Right ventricle myocardium inferior (tissue), 1 donor: ENCODE results near the gene CPED1. TPM values are rescaled to one million over a fixed set of nuclear protein-coding genes. Genes with fewer than 3 reads are reported as not detected.
"Not testable (repeated sequence)": the region's sequence is repeated elsewhere in the genome, so short reads cannot be mapped to it uniquely, and the experiment has no call there.

ENCODE experiments used
- ATAC-seq: fragments of 200-7000 bp; cut with Tn5 transposase; one replicate; pipeline ENCODE4 v1.9.1; 2020; ENCODE audit warnings: mild to moderate bottlenecking, moderate library complexity
- DNase-seq: peaks from one replicate; pipeline ENCODE4 v3.0.0; 2021; ENCODE audit errors: missing footprints
- intact Hi-C: fragments of 100-400 bp; cut with DNase I; formaldehyde crosslinking; loops from one replicate; pipeline ENCODE4 v1.11.0; 2022
- total RNA-seq: library from RNA; stranded (reverse); fragmentation: NEBNext Ultra II Directional; extraction: Animal tissue kit (Norgen Biotek cat#: 25700); gene quantifications from one replicate; pipeline ENCODE4 v1.2.1, GENCODE V29; 2021
- donor health status: DM: no; HTN: yes; CAD: no; lungs with severe emphysema.

CPED1 gene
- total RNA-seq, 1 donor from 2014 or later: 27.5 TPM

DNA sequence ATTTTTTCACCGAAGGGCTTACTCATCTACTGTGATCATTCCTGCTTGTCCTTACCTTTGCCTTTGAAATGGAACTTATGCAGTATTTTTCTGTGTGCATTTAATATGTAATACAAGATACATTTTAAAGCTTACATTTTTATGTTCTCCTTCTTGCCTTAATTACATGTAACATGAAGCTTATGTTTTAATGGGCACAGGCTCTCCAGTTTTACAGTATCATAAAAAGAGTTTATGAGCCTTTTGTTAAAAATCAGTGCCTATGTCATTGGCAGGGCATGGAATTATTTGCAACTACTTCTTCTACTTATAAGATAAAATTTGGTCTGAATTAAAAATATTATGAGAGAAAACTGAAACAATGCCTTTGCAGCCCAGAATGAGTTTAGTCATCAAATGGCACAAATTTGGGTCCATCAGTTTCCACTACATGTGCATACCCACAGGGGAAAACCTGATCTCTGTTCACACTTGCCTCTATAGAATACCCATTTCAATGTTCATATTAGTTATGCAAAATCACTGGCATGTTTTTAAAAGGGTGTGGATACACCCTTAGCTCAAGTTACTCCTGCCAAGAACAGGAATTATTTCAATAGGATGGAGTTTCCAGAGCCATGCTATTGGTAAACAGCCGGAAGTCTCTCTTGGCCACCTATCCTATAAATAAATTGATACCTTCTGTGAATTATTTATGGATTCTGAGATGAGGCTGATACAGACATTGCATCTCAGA, 312.3 kb downstream of the CPED1 start:
- intact Hi-C loops: no loop called here
- ATAC-seq: no peak
- DNase-seq: no peak

DNA sequence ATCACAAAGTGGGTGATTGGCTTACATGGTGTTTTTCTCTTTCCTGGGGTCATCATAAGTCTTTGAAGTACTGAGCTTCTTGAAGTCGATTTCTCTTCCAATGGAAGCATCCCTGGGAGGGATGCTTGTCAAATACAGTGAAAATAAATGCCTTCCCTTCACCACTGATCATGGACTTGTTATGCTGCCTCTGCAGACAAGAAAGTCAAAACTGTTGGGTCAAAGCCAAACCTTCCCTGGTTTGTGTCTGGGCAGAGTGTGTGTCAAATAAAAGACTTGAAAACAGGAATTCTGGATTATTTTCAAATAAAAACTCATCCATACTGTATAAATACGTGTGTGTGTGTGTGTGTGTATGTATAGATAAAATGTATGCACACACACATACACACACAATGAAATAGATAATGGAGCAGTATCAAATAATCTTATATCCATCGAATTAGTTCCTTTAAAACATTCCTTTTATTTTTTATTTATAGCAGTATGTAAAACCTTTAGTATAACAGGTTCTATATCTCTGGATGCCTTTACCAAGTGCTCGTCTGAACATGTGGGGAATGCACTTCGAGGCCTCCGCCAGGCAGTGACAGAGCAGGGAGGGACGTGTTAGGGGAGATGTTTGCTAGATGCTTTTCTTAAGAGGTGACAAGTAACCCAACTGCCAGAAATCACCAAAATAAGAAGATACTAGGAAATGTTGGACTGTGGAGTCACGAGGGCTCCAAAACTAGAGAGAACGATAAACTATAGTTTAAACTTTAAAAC, 313.1 kb downstream of the CPED1 start:
- intact Hi-C loops: no loop called here
- DNase-seq (no peak), ATAC-seq (no peak)

DNA sequence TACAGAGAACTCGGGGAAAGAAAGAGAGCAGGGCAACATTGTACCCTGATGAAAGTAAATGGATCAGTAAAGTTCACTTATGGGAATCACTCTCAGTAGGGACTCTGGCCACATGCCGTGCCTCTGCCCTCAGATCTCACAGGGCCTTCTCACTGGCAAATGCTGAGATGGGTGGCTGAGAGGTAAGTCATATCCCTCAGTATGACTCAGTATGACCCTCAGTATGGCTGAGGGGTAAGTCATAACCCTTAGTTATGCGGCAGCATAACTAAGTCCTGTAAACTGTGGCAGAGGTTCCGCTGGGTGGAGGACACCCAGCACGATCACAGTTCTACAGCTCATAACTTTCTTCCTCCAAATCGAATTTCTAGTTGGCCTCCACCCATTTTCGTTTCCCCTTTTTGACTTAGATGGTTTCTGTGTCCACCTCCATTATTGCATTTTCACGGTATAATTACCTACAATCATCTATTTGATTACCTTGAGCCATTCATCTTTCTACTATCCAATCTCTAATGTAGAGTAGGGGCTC, 313.8 kb downstream of the CPED1 start:
- ATAC-seq: no peak

DNA sequence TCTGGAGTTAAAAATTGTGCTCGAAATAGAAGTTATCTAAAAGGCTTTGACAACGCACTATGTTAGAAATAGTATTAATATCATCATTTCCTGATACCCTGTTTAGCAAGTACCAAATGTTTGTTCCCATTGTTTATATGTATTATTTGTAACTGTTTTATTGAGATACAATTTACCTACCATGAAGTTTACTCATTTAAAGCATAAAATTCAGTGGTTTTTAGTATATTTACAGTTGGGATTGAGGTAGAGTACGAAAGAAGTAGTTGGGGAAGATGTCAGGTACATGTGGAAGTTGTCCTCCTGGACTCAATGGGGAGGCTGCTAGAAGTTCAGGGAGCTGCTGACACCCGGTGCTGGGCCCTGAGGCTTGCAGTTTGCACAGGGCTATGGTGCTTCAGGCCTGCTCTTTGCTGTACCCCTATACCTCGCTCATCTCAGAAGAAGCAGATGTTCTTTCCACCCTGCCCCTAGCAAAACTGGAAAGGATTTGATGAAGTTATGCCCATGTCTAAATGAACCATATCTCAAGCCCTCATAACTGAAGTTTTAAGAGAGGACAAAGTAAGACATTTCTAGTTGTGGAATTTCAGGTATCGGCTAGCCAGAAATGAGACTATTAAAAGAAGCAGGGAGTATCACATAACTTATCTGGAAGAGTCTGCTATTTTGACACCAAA, 315.1 kb downstream of the CPED1 start:
- intact Hi-C loops: no loop called here
- no peak for ATAC-seq

More for the DNA sequence above, 313.8 kb downstream of the CPED1 start:
- intact Hi-C loops: no loop called here
- no peak for DNase-seq

DNA sequence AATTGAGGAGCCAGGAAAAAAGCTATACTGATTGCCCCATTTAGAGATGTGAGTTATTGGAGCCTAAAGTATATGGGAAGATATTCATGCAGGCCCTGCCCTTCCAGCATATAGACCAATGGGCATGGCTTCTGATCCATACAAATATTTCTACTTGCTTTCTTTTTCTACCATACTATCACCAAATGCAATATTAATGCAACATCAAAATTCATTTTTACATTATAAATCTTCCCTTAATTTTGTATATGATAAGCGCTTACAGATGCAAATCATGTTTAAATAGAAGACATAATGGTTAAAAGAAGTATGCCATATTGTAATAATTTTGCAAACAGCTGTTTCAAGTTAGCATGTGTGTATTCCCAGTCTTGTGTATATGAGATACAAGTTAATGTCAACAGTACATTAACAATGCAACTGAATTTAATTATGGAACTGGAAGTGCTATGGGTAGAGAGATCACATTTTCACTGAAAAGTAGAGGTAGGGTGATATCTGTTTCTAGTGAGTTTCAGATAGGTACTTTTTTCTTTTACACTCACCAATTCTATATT, 315.7 kb downstream of the CPED1 start:
- intact Hi-C loops: no loop called here
- DNase-seq (no peak), ATAC-seq (no peak)

More for the DNA sequence above, 315.1 kb downstream of the CPED1 start:
- DNase-seq: no peak

DNA sequence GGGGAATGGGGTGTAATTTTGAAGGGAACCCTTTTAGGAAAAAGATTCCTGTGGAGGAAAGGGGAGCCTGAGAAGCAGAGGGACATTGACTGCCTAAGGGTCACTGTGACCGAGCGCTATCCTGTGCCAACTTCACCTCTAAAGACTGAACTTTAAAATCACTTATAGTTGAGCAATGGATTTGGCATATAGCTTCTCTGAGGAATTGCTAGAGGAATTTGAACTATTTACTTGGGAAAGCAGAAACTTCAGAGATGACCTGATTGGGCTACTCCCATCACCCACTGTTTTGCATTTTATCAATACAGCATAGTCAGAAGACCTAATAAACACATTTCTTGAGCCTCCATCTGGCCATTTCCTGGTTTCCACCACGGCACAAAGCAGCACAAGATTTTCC, 316.6 kb downstream of the CPED1 start:
- ATAC-seq: no peak
- intact Hi-C loops: no loop called here

DNA sequence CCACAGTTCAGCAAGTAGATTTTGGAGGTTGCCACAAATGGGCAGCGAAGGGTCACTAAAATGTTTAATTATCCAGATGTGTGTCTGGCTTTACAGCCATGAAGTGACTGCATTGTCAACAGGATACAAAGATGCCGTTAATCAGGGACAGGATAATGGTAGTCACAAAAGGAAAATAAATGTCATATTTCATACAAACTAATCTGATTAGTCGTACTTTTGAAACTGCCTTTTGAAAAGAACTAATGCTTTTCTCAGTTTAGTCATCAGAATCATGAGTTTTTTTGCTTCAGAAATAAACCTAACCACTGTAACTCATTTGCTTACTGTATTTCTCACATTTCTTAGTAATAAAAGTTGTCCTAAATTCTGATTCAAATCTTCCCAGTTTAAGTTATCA, 318.1 kb downstream of the CPED1 start:
- intact Hi-C loops: no loop called here
- DNase-seq: no peak
- no peak for ATAC-seq

More for the DNA sequence above, 316.6 kb downstream of the CPED1 start:
- DNase-seq: no peak

DNA sequence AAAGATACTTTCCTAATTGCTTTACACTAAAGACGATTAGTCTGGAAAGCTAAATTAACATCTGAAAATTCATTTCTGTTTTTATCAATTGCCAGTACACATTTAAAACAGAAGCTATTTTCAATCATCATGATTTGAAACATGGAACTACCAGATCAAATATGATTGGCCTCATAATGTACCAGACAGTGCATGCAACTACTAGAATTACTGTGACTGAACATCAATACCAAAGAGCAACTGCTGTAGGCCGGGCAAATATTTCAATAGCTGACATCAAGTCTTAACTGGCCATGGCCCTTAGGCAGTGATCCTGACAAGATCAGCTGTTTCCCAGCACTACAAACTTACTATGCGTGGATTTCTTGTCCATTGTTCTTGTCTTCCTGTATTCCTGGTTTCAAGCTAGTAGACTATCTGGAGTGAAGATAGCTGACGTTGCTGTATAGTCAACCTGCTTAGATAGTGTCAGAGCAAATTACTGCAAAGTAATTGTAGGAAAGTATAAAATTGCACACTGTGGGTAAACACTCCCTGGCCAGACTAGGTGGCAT, 318.6 kb downstream of the CPED1 start:
- no peak for ATAC-seq
- intact Hi-C loops: no loop called here
- no peak for DNase-seq

DNA sequence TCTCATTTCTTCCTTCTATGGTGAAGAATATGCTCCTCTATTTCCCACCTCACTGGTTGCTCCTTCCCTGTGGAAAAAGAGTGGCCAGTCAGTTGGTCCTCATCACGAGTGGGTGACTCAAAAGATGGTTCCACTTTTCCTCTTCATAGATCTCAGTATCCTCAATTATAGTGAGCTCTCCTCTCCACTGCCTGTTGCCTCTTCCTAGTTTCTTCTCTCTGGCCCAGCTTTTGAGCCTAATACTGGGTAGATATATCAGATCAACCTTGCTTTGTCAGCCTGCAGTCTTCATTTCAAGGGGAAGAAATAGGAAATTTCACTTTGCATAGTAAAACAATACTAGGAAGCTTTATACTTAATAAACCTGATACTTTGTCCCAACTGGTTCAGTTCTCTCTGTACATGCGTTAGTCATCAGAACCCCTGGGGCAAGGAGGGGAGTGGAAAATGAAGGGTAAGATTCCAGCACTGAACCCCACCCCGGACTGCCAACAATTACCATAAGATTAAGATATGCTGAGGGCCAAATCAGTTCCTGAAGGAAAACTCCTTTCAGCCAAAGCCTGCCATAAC, 324.8 kb downstream of the CPED1 start:
- intact Hi-C loops: no loop called here
- ATAC-seq: no peak
- DNase-seq: no peak

DNA sequence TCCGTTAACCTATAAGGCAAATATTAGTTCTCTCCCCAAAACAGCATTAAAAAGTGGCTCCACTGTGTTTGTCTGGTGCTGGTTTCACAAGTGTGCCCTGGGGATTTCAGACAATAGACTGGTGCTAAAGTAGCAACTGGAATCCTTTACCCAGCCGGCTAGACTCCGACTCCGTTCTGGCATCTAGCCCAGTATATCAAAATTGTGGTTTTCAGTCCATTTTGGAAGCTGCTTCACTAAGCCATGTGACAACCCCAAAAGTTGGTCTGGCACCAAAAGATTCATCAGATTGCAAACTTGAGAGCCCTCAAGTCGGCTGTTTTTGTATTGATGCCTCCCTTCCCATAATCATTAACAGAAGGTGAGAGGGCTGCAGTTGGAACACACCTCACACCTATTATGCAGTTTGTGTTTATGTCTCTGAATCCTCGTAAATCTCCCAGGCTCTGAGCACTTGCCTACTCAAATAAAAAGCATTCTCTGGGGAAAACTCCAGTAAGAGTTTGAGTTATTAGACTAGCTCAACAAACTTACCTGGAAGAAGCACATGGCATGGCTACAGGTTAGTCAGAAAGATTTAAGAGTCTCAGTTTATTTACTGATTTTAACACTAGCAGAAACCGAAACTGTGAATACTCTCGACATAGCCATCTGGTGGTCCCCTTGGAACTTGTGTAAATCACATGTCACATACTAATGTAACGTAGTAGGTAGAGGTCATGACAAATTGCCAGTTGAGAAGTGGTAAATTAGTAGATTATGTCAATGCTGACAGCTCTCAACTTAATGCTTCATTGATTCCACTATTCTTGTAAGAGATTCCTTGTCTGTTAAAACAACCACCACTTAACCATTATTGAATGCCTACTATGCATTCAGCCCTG, 325.5 kb downstream of the CPED1 start:
- no peak for DNase-seq
- intact Hi-C loops: no loop called here
- no peak for ATAC-seq

DNA sequence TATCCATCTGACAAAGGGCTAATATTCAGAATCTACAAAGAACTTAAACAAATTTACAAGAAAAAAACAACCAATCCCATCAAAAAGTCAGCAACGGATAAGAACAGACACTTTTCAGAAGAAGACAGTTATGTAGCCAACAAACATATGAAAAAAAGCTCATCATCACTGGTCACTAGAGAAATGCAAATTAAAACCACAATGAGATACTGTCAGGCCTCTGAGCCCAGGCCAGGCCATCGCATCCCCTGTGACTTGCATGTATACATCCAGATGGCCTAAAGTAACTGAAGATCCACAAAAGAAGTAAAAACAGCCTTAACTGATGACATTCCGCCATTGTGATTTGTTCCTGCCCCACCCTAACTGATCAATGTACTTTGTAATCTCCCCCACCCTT, 326.7 kb downstream of the CPED1 start:
- ATAC-seq, DNase-seq, intact Hi-C loops: not testable (repeated sequence)

DNA sequence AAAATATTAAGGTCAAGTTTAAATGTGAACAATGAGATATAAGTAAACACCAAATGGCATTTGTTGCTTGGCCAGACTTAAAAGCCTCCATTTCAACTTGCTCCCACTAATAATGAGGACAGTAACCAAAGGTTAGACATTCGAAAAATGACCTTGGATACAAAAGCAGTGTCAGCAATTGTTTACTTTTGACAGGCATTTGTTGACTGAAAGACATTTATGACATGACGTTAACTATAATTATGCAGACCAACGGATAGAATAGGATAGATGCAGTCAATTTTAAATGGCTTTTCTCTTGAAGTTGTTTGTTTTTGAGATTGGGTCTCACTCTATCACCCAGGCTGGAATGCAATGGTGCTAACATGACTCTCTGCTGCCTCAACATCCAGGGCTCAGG, 333.9 kb downstream of the CPED1 start:
- intact Hi-C loops: no loop called here
- no peak for DNase-seq
- no peak for ATAC-seq

DNA sequence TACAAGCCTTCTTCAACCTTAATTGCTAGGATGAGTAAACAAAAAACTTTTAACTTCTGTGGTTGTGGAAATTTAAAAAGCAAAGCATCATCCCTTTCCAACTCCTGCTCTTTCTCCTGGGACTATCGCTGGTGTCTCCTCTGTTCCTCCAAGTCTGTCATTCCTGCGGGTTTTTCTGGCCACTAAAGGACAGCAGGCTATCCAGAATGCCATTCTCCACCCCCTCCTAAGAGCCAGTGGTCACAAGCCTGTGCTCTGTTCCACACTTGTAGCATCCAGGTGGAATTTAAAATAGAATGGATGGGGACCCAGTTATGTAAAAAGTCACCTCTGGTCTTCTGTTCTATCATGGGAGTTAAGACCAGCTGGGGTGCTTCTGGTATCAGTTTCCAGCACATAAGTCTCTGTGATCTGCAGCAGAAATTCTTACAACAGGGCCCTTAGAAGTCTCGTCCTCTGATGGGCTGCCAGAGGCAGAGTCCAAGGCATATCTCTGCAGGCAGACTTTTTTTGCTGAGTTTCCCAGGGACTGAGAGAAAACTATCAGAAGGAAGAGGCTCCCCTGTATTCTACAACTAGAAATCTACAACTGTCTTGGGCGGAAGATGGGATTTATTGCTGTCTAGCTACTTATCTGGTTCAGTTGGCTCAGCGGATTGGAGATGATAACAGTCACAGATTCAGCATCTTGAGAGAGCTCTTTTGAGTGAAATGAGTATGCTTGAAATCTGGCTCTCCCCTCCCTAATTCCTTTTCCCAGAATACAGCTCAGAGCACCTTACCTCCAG, 335.2 kb downstream of the CPED1 start:
- ATAC-seq (no peak), DNase-seq (no peak)
- intact Hi-C loops: no loop called here

DNA sequence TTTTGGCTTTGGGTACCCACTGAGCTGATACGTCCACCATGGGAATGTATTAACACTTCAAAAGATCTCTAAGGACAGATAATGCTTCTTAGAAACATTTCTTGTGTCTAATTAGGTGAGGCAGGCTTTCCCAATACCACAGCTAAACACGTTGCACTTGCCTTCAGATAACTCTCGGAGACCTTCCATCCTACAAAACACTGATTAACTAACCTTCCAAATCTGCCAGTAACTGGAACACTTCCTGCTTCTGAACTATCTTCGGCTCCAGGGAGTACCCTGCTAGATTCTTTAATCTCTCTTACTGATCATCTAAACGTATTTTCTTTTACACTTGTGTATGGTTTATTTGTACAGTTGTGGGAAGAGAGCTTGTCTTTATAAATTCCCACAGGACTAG, 339.2 kb downstream of the CPED1 start:
- intact Hi-C loops: no loop called here
- no peak for ATAC-seq

DNA sequence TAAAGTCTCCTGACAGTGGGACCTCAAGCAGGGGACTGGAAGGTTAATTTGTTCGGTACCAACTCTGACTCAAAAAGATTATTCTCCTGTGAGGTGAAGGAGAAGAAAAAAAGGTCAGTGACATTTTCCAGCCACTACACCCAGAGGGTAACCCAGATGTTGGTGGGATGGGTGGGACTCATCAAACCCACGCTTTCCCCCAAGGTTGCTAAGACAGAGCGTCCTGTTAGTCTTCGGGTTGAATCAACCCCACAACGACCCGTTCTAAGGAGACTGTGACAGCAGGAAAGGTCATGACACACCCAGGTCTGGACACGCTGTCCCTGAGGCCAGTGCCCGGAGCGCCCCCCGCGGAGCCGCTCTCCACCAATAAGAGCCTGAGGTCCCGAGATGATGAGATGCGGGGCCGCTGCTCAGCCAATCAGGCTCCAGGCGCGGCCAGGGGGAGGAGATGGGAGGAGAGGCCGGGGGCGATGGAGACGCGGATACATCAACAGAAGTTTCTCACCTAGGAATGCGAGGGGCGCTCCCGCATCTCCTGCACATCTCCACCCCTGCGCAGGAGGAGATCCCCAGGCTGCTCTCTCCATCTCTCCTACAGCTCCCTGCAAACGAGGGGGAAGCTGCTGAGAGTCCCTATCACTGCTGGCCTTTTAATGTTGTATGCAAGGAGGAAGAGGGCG, 340.1 kb downstream of the CPED1 start, which contains the start of gene WNT16:
Gene WNT16, plus strand, starts transcription at position 493 of the 683 bp plus-strand sequence. CDS start 293 bp downstream, outside the sequence.
- intact Hi-C loops: no loop called here
- DNase-seq: peak; percentile 63
- ATAC-seq: no peak

More for the DNA sequence above, 339.2 kb downstream of the CPED1 start:
- DNase-seq: no peak
